Activated naive CD4-positive, alpha-beta T cell treated with anti-CD3 and anti-CD28 coated beads, Interleukin-2, amount 50 U/mL, for 24 hours (primary cell): ENCODE data around the gene CYP20A1.
"Not testable (repeated sequence)": the region's sequence is repeated elsewhere in the genome, so short reads cannot be mapped to it uniquely, and the experiment has no call there.

ENCODE experiments used
- H3K27ac Mint-ChIP-seq: one replicate; pipeline ENCODE4 v1.8.0; 2021; ENCODE audit warnings: mild to moderate bottlenecking, mixed read lengths
- H3K27me3 Mint-ChIP-seq: one replicate; pipeline ENCODE4 v1.8.0; 2021; ENCODE audit warnings: mixed read lengths
- H3K36me3 Mint-ChIP-seq: one replicate; pipeline ENCODE4 v1.8.0; 2021; ENCODE audit warnings: mixed read lengths
- H3K4me1 Mint-ChIP-seq: one replicate; pipeline ENCODE4 v1.8.0; 2021; ENCODE audit warnings: mixed read lengths
- H3K4me3 Mint-ChIP-seq: one replicate; pipeline ENCODE4 v1.8.0; 2021; ENCODE audit warnings: mild to moderate bottlenecking, mixed read lengths
- H3K9me3 Mint-ChIP-seq: one replicate; pipeline ENCODE4 v1.8.0; 2021; ENCODE audit warnings: mixed read lengths

CYP20A1 gene, protein sequence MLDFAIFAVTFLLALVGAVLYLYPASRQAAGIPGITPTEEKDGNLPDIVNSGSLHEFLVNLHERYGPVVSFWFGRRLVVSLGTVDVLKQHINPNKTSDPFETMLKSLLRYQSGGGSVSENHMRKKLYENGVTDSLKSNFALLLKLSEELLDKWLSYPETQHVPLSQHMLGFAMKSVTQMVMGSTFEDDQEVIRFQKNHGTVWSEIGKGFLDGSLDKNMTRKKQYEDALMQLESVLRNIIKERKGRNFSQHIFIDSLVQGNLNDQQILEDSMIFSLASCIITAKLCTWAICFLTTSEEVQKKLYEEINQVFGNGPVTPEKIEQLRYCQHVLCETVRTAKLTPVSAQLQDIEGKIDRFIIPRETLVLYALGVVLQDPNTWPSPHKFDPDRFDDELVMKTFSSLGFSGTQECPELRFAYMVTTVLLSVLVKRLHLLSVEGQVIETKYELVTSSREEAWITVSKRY

DNA sequence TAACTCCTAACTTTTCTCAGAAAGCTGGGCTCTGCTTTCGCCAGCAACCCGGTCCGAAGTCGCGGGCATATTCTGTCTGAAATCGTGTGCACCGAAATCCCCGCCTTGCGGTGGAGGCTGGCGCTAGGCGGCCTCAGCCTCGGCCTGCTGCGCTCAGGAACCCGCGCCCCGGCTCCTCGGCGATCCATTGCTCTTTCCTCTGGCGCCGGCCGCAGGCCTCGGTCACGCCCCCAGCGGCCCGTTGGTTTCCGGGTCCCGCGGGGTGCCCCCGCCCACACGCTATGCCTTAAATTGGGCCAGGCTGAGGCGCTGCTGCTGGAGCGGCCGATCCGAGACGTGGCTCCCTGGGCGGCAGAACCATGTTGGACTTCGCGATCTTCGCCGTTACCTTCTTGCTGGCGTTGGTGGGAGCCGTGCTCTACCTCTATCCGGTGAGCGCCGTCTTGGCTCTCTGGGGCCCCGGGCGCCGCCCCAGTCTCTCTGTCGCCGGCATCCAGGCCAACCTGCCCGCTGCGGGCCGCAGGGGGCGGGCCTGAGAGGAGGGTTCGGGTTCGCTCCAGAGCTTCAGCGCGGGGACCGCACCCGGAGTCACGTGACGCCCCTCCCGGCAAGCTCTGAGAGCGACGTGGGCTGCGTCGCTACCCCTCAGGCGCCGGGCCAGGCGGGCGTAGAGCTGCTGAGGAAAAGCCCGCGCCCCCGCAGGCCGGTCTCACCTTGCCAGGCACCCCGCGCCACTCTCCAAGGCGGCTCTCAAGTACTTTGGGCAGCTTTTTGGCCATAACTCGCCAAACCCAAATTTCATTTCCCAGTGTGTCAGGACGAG lies at the start of gene CYP20A1:
Gene CYP20A1, plus strand, starts transcription at position 315 of the 823 bp plus-strand sequence. Its CDS starts 45 bp downstream, at position 360.
- no peaks in the 10 kb centered on the region for H3K27me3 Mint-ChIP-seq
- H3K4me1 Mint-ChIP-seq, result peaks cover 33% of the 10 kb centered on the region
- peak within 1 kb of the TSS; percentile 99 for H3K27ac Mint-ChIP-seq
- no peaks in the 10 kb centered on the region for H3K9me3 Mint-ChIP-seq
- H3K4me3 Mint-ChIP-seq, result peak within 1 kb of the TSS; percentile 99
- peaks cover 18% of the 10 kb centered on the region for H3K36me3 Mint-ChIP-seq

DNA sequence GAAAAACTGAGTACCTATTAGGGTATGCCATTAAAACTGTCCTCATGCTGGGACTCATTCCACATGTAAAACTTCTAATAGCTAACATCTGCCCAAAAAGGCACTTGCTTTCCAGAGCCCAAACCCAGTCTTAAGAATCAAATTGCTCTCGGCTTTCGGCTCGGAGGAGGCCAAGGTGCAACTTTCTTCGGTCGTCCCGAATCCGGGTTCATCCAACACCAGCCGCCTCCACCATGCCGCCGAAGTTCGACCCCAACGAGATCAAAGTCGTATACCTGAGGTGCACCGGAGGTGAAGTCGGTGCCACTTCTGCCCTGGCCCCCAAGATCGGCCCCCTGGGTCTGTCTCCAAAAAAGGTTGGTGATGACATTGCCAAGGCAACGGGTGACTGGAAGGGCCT lies 48.3 kb upstream of the CYP20A1 start:
- H3K9me3 Mint-ChIP-seq, H3K27ac Mint-ChIP-seq, H3K4me1 Mint-ChIP-seq: not testable (repeated sequence)

DNA sequence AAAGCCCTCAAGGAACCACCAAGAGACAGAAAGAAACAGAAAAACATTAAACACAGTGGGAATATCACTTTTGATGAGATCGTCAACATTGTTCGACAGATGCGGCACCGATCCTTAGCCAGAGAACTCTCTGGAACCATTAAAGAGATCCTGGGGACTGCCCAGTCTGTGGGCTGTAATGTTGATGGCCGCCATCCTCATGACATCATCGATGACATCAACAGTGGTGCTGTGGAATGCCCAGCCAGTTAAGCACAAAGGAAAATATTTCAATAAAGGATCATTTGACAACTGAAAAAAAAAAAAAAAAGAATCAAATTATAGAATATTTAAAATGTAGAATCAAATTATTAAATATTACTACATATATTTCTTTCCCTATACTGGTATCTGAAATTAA lies 47.8 kb upstream of the CYP20A1 start:
- H3K27me3 Mint-ChIP-seq, H3K27ac Mint-ChIP-seq, H3K9me3 Mint-ChIP-seq, H3K36me3 Mint-ChIP-seq, H3K4me3 Mint-ChIP-seq, H3K4me1 Mint-ChIP-seq: not testable (repeated sequence)

More for the DNA sequence above, 48.3 kb upstream of the CYP20A1 start:
- H3K4me3 Mint-ChIP-seq, H3K27me3 Mint-ChIP-seq: not testable (repeated sequence)
- peaks cover 12% of the 10 kb centered on the region for H3K36me3 Mint-ChIP-seq

DNA sequence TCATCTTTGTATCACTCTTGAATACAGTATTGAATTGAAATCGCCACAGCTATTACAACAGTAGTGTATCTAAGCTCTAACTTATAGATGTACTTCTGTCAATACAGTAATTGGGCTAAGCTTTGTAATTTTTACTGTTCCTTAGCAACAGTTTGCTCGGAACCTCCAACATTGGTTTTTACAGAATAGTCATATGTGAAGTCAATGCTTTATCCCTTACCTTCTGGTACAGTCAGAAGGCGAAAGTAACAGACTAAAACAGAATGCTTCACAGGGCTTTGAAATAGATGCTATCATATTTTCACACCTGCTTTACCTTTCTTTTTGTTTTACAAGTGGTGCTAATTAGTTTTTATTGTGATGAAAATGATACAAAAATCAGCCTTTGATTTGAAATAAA lies 46.9 kb upstream of the CYP20A1 start:
- Mint-ChIP-seq H3K9me3 (no peaks in the 10 kb centered on the region), H3K27me3 (no peaks in the 10 kb centered on the region), H3K27ac (no peak overlapping the region), H3K36me3 (peaks cover 9% of the 10 kb centered on the region), H3K4me1 (no peaks in the 10 kb centered on the region), H3K4me3 (no peak overlapping the region)

DNA sequence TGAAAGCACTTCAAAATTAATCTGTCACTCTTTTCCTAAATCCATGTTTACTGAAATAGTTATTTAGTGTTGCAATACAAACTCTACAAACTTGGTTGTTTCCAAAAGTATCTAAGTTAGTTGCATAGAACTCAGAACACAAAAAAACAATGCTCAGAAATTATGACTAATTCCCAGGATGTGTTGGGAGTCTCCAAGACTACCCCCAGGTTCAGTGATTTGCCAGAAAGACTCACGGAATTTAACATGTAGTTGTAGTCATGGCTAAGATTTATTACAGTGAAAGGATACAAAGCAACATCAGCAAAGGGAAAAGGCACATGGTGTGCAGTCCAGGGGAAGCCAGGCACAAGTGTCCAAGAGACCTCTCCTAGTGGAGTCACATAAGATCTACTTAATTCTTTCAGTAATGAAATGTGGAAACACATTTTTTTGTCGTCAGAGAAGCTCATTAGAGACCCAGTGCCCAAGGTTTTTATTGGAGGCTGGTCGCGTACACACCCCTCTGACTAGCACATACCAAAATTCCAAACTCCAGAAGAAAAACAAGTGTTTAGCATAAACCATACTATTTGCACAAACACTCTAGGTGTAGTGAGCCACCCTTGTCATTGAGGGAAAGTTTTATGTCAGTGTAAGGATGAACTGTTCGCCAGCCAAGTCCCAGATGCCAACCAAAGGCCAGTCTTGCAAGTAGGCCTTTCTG lies 43.3 kb upstream of the CYP20A1 start:
- Mint-ChIP-seq H3K4me3 (no peak overlapping the region), H3K4me1 (no peaks in the 10 kb centered on the region), H3K36me3 (peaks cover 1% of the 10 kb centered on the region), H3K9me3 (no peaks in the 10 kb centered on the region), H3K27me3 (no peaks in the 10 kb centered on the region), H3K27ac (no peak overlapping the region)

DNA sequence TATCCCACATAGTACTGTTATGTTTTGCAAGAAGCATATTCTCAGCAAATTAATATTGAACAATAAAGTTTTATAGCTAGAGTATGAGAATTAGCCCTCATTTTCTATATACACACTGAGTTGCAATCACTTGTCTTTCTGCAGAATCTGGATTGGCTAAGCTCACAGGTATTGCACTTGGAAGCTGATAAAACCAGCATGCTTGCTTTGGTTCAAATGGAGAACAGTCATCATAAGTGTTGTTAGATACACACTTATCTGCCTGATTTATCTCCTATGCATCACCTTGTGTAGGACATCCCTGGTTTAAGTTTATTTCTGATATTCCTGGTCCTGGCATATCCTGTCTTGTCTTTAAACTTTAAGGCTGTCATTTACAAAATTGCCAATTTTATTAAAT lies 38.0 kb upstream of the CYP20A1 start:
- H3K9me3 Mint-ChIP-seq, result no peaks in the 10 kb centered on the region
- H3K4me3 Mint-ChIP-seq, result no peak overlapping the region
- H3K27me3 Mint-ChIP-seq, result no peaks in the 10 kb centered on the region
- H3K36me3 Mint-ChIP-seq, result peaks cover 5% of the 10 kb centered on the region
- no peak overlapping the region for H3K27ac Mint-ChIP-seq
- no peaks in the 10 kb centered on the region for H3K4me1 Mint-ChIP-seq

DNA sequence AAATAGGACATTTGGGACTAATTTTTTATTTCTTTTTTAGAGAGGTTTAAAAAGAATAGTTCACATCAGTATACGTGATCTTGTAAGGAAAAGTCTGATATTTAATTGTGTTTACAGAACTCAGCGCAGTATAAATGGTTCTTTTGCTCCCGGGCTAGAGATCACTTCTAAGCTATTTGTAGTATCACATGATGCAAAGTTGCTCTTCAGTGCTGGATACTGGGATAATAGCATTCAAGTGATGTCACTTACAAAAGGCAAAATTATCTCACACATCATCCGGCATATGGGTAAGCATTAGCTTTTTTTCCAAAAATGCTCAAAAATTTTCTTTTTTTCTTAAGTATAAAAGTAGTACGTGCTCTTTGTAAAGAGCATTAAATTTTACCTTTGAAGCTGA lies 37.4 kb upstream of the CYP20A1 start:
- no peak overlapping the region for H3K27ac Mint-ChIP-seq
- no peaks in the 10 kb centered on the region for H3K9me3 Mint-ChIP-seq

DNA sequence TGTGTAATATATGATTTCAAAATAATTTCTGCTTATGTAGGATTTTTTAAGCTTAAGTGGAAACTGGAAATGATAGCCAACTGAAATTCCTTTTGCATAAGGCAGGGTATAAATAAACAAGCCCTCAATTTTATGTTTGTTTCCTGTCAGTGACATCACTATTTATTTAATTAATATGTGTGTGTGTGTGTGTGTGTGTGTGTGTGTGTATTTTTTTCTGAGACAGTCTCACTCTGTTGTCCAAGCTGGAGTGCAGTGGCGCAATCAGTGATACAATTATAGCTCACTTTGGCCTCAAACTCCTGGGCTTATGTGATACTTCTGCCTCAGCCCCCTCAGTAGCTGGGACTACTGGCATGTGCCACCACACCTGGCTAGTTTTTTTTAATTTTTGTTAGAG lies 29.3 kb upstream of the CYP20A1 start:
- Mint-ChIP-seq H3K27me3 (no peaks in the 10 kb centered on the region), H3K9me3 (no peaks in the 10 kb centered on the region), H3K4me1 (peaks cover 11% of the 10 kb centered on the region), H3K27ac (no peak overlapping the region), H3K4me3 (no peak overlapping the region), H3K36me3 (peaks cover 17% of the 10 kb centered on the region)

More for the DNA sequence above, 37.4 kb upstream of the CYP20A1 start:
- Mint-ChIP-seq H3K4me3 (no peak overlapping the region), H3K36me3 (peaks cover 8% of the 10 kb centered on the region), H3K4me1 (no peaks in the 10 kb centered on the region), H3K27me3 (no peaks in the 10 kb centered on the region)

DNA sequence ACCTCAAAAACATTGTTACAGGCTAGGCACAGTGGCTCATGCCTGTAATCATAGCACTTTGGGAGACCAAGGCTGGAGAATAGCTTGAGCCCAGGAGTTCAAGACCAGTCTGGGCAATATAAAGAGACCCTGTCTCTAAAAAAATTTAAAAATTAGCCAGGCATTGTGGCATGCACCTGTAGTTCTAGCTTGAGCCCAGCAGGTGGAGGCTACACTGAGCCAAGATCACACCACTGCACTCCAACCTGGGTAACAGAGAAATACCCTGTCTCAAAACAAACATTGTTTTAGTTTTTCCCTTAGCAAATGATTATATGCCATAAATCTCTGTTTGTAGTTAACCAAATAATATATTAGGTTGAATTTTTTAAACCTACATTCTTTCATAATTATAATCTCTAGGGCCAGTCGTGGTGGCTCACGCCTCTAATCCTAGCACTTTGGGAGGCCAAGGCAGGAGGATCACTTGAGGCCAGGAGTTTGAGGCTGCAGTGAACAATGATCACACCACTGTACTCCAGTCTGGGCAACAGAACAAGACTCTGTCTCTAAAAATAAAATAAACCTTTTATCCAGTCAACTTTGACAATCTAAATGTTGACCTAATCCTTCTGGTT lies 13.3 kb upstream of the CYP20A1 start:
- Mint-ChIP-seq H3K36me3 (no peaks in the 10 kb centered on the region), H3K4me3 (no peak overlapping the region), H3K4me1 (no peaks in the 10 kb centered on the region), H3K27ac (no peak overlapping the region), H3K9me3 (no peaks in the 10 kb centered on the region), H3K27me3 (no peaks in the 10 kb centered on the region)

DNA sequence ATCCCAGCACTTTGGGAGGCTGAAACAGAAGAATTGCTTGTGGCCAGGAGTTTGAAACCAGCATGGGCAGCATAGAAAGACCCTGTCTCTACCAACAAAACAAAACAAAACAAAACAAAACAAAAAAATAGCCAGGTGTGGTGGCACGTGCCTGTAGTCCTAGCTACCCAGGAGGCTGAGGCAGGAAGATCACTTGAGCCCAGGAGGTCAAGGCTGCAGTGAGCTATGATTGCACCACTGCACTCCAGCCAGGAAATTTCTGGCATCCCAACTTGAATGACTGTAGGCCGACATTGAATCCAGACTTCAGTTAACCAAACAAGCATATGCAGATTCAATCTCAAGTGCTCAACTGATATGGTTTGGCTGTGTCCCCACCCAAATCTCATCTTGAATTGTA lies 9.1 kb upstream of the CYP20A1 start:
- H3K9me3 Mint-ChIP-seq, H3K4me3 Mint-ChIP-seq, H3K36me3 Mint-ChIP-seq, H3K4me1 Mint-ChIP-seq, H3K27me3 Mint-ChIP-seq, H3K27ac Mint-ChIP-seq: not testable (repeated sequence)

DNA sequence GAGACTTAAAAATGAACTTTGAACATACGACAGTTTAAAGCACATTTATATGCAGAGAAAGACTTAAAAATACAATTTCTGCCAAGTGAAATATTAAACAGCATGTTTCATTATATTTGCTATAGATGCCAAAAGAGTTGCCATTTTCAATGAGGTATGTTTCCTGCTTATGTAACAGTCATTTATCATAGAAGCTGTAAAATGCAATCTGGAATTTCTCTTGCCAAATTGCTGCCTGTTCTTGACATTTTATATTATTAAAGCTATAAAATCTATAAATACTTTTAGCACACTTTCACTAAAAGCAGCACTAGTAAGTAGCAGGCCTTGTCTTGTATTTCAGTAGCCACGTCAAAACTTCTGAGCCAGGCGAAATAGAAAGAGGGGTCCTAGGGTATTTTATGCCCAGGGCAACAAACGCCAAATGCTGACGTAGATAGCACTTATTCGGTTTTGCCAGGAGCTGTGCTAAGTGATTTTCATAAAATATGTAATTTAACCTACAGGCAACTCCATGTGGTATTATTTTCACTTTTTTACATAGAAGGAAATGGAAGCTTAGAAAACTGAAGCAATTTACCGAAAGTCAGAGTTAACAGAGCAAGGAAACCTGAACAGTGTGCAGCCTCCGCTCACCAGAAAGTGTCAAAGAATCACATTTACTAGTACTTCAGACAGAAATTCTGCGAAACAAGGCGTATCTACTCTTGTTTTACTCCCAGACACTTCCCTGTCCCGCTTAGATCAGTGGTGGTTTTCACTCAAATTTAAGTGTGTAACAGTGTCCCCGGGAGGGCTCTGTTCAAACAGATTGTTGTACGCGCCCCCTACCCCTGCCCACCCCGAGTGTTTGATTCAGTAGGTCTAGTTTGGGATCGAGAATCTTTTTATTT lies 1.2 kb upstream of the CYP20A1 start:
- H3K4me3 Mint-ChIP-seq, result peak overlapping the region; percentile 99
- no peaks in the 10 kb centered on the region for H3K27me3 Mint-ChIP-seq
- H3K9me3 Mint-ChIP-seq, result no peaks in the 10 kb centered on the region
- H3K36me3 Mint-ChIP-seq, result peaks cover 11% of the 10 kb centered on the region
- H3K4me1 Mint-ChIP-seq, result peaks cover 26% of the 10 kb centered on the region
- peak overlapping the region; percentile 59 for H3K27ac Mint-ChIP-seq

DNA sequence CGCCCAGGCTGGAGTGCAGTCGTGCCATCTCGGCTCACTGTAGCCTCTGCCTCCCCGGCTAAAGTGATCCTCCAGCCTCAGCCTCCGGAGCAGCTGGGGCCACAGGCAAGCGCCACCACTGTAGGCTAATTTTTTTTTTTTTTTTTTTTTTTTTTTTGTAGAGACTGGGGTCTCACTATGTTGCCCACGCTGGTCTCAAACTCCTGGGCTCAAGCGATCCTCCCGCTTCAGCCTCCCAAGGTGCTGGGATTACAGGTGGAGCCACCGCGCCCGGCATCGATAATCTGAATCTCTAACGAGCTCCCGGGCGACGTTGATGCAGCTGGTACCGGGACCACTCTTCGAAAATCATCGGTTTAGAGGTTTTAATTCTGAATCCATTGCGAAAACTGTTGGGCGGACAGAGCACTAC lies 520 bp upstream of the CYP20A1 start:
- Mint-ChIP-seq H3K9me3 (no peaks in the 10 kb centered on the region), H3K4me3 (peak overlapping the region; percentile 99), H3K27ac (peak overlapping the region; percentile 99), H3K27me3 (no peaks in the 10 kb centered on the region), H3K4me1 (peaks cover 32% of the 10 kb centered on the region), H3K36me3 (peaks cover 17% of the 10 kb centered on the region)

DNA sequence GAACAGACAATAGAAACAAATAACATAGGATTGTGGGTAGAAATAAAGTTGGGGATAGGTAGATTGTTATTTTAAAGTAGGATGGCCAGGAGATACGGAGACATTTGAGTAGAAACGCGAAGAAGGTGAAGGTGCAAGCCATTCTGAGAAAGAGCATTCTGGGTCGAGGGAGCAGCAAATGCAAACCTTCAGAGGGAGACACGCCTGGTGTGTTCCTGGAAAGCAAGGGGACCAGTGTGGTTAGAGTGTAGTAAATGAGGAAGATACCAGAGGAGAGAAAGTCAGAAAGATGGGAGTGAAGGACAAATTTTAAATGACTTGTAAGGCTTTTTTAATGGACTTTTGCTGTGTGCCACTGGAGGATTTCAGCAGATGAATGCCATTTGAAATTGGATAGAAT lies 1.7 kb downstream of the CYP20A1 start:
- H3K27ac Mint-ChIP-seq, result peak overlapping the region; percentile 84
- no peaks in the 10 kb centered on the region for H3K9me3 Mint-ChIP-seq
- H3K4me1 Mint-ChIP-seq, result peaks cover 42% of the 10 kb centered on the region
- no peaks in the 10 kb centered on the region for H3K27me3 Mint-ChIP-seq
- H3K36me3 Mint-ChIP-seq, result peaks cover 19% of the 10 kb centered on the region
- H3K4me3 Mint-ChIP-seq, result peak overlapping the region; percentile 99

DNA sequence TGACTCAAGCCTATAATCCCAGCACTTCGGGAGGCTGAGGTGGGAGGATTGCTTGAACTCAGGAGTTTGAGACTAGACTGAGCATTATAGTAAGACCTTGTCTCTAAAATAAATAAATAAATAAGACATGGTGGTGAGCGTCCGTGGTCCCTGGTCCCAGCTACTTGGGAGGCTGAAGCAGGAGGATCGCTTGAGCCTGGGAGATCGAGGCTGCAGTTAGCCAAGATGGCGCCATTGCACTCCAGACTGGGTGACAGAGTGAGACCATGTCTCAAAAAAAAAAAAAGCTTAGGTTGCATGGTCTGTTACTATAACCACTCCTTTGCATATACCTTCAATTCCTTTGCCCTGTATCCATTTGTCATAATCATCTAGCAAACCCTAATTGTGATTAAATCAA lies 3.7 kb downstream of the CYP20A1 start:
- Mint-ChIP-seq H3K27me3 (no peaks in the 10 kb centered on the region), H3K9me3 (no peaks in the 10 kb centered on the region), H3K4me3 (peak overlapping the region; percentile 70)

More for the DNA sequence above, 3.7 kb downstream of the CYP20A1 start:
- peaks cover 49% of the 10 kb centered on the region for H3K4me1 Mint-ChIP-seq
- peak overlapping the region; percentile 84 for H3K27ac Mint-ChIP-seq
- peaks cover 23% of the 10 kb centered on the region for H3K36me3 Mint-ChIP-seq
